Right kidney (tissue), 1 donor: ENCODE measurements around the gene PHC3.

Source experiments
- DNase-seq: peaks from one replicate; pipeline ENCODE4 v3.0.0-alpha.2; 2016

The PHC3 gene

GRCh38 chr3:170078620-170079281, 102.8 kb downstream of the PHC3 start:
- peak; percentile 17 for DNase-seq

- peak; percentile 13 for DNase-seq
Observed at GRCh38 chr3:170077361-170077760, 104.2 kb downstream of the PHC3 start.

GRCh38 chr3:170076715-170077238, 104.8 kb downstream of the PHC3 start:
- no peak for DNase-seq

- DNase-seq: no peak
Observed at GRCh38 chr3:170075441-170076091, 106.0 kb downstream of the PHC3 start.

- no peak for DNase-seq
Observed at GRCh38 chr3:170064108-170064507, 117.4 kb downstream of the PHC3 start.

- DNase-seq: no peak
Observed at GRCh38 chr3:170063691-170064090, 117.8 kb downstream of the PHC3 start.

- no peak for DNase-seq
Observed at GRCh38 chr3:170062769-170063168, 118.8 kb downstream of the PHC3 start.

- no peak for DNase-seq
Observed at GRCh38 chr3:170062068-170062467, 119.5 kb downstream of the PHC3 start.

GRCh38 chr3:170059447-170059846, 122.1 kb downstream of the PHC3 start:
- DNase-seq: no peak

GRCh38 chr3:170058127-170058526, 123.4 kb downstream of the PHC3 start:
- DNase-seq: no peak

- DNase-seq: no peak
Observed at GRCh38 chr3:170057550-170057949, 124.0 kb downstream of the PHC3 start.

GRCh38 chr3:170056710-170057454, 124.7 kb downstream of the PHC3 start:
- no peak for DNase-seq

GRCh38 chr3:170055209-170055608, 126.3 kb downstream of the PHC3 start:
- no peak for DNase-seq

- DNase-seq: no peak
Observed at GRCh38 chr3:170054204-170054603, 127.3 kb downstream of the PHC3 start.

GRCh38 chr3:170052398-170052797, 129.1 kb downstream of the PHC3 start:
- DNase-seq: no peak

GRCh38 chr3:170050753-170051152, 130.8 kb downstream of the PHC3 start:
- DNase-seq: no peak

GRCh38 chr3:170049146-170050000, 132.2 kb downstream of the PHC3 start:
- DNase-seq: peak; percentile 24

- DNase-seq: no peak
Observed at GRCh38 chr3:170047133-170047404, 134.5 kb downstream of the PHC3 start.

GRCh38 chr3:170046269-170047132, 135.0 kb downstream of the PHC3 start:
- no peak for DNase-seq

- no peak for DNase-seq
Observed at GRCh38 chr3:170044795-170045244, 136.7 kb downstream of the PHC3 start.

GRCh38 chr3:170044271-170044670, 137.3 kb downstream of the PHC3 start:
- DNase-seq: no peak
